ENCODE results near the gene TCF19. TPM values are rescaled to one million over a fixed set of nuclear protein-coding genes. Genes with fewer than 3 reads are reported as not detected.

Gene TCF19
- total RNA-seq, 1 experiment from 2014 or later, result 12.7 TPM

DNA sequence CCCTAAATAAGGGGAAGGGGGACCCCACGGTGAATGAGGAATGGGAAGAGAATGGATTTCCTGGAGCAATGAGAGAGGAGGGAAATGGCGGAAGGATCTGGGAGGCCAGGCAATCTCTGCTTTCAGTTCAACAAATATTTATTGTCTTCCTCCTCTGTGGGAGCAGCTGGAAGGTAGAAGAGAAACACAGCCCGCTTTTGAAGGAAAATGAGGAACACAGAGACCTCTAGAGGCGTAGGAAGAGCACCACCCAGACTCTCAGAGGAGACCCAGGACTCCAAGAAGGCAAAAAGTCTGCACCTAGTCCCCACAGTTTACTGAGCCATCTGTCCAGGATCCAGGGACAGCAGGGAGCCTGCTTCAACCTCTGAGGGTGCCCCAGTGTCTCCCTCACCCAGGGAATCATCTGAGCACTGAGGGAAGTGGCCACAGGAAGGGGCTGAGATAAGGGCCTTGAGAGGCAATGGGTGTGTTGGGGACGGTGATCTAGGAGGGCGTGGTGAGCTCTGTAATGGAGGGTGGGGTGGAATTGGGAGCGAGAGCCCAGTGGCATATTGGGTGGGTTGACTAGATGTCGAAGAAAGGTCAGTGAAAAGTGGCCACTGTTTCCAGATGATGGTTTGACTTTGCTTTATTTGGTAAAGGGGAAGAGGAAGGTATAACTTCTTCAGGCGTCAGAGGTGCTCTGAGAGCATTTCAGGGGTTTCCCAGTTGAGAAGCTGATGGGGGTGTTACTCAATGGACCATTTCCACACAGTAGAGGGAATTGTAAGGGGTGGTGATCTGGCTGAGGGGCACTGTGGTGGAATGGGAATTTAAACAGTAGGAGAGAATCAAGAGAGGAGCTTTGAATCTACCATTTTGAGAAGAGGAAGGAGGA is 43.2 kb upstream of the TCF19 start:
- Mint-ChIP-seq H3K4me3 (no peak overlapping the region), H3K9me3 (no peaks in the 10 kb centered on the region), H3K27ac (no peak overlapping the region), H3K27me3 (ENCODE audit: low read depth) (peaks cover 22% of the 10 kb centered on the region), H3K4me1 (peaks cover 30% of the 10 kb centered on the region), H3K36me3 (no peaks in the 10 kb centered on the region)
- POLR2A ChIA-PET, result interaction anchor here (0.8 to 1.3 kb wide), 2 partner anchors 28 to 82 kb away, joined by 3 read pairs; no protein-coding TSS in a partner anchor
- no peak for DNase-seq (ENCODE audit: low spot score)
- ATAC-seq, result peak; percentile 70
- TF ChIP-seq TCF7 (CRISPR knock-in tag; IDR thresholded peaks at IDR 0.05; ENCODE audit: low read depth) (no peak), ZNF232 (CRISPR knock-in tag; IDR thresholded peaks at IDR 0.05) (no peak), TEAD1 (CRISPR knock-in tag; IDR thresholded peaks at IDR 0.05) (no peak), FOXJ3 (CRISPR knock-in tag; IDR thresholded peaks at IDR 0.05; ENCODE audit: borderline replicate concordance) (no peak), ZNF138 (CRISPR knock-in tag; conservative IDR thresholded peaks at IDR 0.05) (no peak), CREB1 (CRISPR knock-in tag; IDR thresholded peaks at IDR 0.05) (no peak), IRF2 (CRISPR knock-in tag; IDR thresholded peaks at IDR 0.05; ENCODE audit: borderline replicate concordance, low read depth) (no peak), ZNF416 (CRISPR knock-in tag; IDR thresholded peaks at IDR 0.05) (no peak), NFE2L1 (CRISPR knock-in tag; IDR thresholded peaks at IDR 0.05) (no peak), ZBTB21 (CRISPR knock-in tag; IDR thresholded peaks at IDR 0.05; ENCODE audit: borderline replicate concordance) (no peak), KAT7 (CRISPR knock-in tag; IDR thresholded peaks at IDR 0.05; ENCODE audit: borderline replicate concordance) (no peak)
- TF ChIP-seq, protein P1, sequence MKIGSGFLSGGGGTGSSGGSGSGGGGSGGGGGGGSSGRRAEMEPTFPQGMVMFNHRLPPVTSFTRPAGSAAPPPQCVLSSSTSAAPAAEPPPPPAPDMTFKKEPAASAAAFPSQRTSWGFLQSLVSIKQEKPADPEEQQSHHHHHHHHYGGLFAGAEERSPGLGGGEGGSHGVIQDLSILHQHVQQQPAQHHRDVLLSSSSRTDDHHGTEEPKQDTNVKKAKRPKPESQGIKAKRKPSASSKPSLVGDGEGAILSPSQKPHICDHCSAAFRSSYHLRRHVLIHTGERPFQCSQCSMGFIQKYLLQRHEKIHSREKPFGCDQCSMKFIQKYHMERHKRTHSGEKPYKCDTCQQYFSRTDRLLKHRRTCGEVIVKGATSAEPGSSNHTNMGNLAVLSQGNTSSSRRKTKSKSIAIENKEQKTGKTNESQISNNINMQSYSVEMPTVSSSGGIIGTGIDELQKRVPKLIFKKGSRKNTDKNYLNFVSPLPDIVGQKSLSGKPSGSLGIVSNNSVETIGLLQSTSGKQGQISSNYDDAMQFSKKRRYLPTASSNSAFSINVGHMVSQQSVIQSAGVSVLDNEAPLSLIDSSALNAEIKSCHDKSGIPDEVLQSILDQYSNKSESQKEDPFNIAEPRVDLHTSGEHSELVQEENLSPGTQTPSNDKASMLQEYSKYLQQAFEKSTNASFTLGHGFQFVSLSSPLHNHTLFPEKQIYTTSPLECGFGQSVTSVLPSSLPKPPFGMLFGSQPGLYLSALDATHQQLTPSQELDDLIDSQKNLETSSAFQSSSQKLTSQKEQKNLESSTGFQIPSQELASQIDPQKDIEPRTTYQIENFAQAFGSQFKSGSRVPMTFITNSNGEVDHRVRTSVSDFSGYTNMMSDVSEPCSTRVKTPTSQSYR (CRISPR knock-in tag; IDR thresholded peaks at IDR 0.05), result no peak
- TF ChIP-seq, protein P2, sequence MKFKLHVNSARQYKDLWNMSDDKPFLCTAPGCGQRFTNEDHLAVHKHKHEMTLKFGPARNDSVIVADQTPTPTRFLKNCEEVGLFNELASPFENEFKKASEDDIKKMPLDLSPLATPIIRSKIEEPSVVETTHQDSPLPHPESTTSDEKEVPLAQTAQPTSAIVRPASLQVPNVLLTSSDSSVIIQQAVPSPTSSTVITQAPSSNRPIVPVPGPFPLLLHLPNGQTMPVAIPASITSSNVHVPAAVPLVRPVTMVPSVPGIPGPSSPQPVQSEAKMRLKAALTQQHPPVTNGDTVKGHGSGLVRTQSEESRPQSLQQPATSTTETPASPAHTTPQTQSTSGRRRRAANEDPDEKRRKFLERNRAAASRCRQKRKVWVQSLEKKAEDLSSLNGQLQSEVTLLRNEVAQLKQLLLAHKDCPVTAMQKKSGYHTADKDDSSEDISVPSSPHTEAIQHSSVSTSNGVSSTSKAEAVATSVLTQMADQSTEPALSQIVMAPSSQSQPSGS (CRISPR knock-in tag; IDR thresholded peaks at IDR 0.05; ENCODE audit: borderline replicate concordance, low read depth), result no peak
- TF ChIP-seq, protein P3, sequence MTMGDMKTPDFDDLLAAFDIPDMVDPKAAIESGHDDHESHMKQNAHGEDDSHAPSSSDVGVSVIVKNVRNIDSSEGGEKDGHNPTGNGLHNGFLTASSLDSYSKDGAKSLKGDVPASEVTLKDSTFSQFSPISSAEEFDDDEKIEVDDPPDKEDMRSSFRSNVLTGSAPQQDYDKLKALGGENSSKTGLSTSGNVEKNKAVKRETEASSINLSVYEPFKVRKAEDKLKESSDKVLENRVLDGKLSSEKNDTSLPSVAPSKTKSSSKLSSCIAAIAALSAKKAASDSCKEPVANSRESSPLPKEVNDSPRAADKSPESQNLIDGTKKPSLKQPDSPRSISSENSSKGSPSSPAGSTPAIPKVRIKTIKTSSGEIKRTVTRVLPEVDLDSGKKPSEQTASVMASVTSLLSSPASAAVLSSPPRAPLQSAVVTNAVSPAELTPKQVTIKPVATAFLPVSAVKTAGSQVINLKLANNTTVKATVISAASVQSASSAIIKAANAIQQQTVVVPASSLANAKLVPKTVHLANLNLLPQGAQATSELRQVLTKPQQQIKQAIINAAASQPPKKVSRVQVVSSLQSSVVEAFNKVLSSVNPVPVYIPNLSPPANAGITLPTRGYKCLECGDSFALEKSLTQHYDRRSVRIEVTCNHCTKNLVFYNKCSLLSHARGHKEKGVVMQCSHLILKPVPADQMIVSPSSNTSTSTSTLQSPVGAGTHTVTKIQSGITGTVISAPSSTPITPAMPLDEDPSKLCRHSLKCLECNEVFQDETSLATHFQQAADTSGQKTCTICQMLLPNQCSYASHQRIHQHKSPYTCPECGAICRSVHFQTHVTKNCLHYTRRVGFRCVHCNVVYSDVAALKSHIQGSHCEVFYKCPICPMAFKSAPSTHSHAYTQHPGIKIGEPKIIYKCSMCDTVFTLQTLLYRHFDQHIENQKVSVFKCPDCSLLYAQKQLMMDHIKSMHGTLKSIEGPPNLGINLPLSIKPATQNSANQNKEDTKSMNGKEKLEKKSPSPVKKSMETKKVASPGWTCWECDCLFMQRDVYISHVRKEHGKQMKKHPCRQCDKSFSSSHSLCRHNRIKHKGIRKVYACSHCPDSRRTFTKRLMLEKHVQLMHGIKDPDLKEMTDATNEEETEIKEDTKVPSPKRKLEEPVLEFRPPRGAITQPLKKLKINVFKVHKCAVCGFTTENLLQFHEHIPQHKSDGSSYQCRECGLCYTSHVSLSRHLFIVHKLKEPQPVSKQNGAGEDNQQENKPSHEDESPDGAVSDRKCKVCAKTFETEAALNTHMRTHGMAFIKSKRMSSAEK (CRISPR knock-in tag; IDR thresholded peaks at IDR 0.05; ENCODE audit: borderline replicate concordance), result no peak
- CTCF ChIA-PET, result interaction anchor here (0.6 to 11.0 kb wide), 23 partner anchors 10 to 436 kb away, joined by 3 to 90 read pairs (median 3); partner anchors contain the start of genes PSORS1C2 and VARS2

DNA sequence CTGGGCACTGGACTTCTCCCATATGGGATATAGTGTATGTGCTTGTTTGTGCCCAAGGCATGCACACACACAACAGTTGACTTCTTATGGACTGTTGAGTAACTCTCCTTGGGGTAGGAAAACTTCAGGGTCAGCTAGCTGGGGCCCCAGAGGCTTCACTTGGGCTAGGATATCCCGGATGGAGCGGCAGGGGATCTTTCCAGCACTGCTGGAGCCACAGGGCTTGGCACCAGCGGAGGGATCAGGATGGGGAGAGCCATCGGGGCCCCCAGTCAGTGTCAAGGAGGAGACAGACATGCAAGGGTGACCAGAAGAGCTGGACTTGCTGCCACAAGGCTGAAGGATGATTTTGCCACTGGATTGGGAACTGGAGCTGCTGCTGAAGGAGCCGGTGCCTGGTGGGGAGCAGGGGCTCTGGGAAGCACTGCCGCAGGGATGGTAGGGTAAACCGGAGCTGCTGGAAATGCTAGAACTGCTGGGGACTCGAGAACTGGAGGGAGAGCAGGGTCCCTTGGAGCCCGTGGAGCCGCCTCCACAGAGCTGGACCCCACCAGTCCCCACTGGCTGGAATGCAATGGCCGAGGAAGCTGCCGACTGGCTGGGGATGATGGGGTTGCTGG is 42.3 kb upstream of the TCF19 start:
- ATAC-seq (no peak), DNase-seq (ENCODE audit: low spot score) (no peak)
- ChIA-PET POLR2A (interaction anchor here (0.8 to 1.3 kb wide), 2 partner anchors 29 to 56 kb away, joined by 3 read pairs; no protein-coding TSS in a partner anchor), CTCF (interaction anchor here (0.9 to 11.0 kb wide), 14 partner anchors 13 to 437 kb away, joined by 3 to 90 read pairs (median 4); no protein-coding TSS in a partner anchor)
- Mint-ChIP-seq H3K4me1 (peaks cover 22% of the 10 kb centered on the region), H3K4me3 (no peak overlapping the region), H3K9me3 (no peaks in the 10 kb centered on the region), H3K27ac (no peak overlapping the region), H3K27me3 (ENCODE audit: low read depth) (peaks cover 15% of the 10 kb centered on the region), H3K36me3 (no peaks in the 10 kb centered on the region)
- TF ChIP-seq ZNF671 (CRISPR knock-in tag; IDR thresholded peaks at IDR 0.05) (no peak), GABPB1 (CRISPR knock-in tag; IDR thresholded peaks at IDR 0.05) (no peak), NR3C1 (CRISPR knock-in tag; conservative IDR thresholded peaks at IDR 0.05; ENCODE audit: low read depth) (no peak)
- TF ChIP-seq, protein P4, sequence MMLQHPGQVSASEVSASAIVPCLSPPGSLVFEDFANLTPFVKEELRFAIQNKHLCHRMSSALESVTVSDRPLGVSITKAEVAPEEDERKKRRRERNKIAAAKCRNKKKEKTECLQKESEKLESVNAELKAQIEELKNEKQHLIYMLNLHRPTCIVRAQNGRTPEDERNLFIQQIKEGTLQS (CRISPR knock-in tag; conservative IDR thresholded peaks at IDR 0.05), result no peak

All from WTC11 (cell line).